ENCODE results near the gene BAD. TPM values are rescaled to one million over a fixed set of nuclear protein-coding genes. Genes with fewer than 3 reads are reported as not detected.
A peak's percentile ranks its signal among the peaks of the same experiment; 100 is the strongest.

Gene BAD
- total and polyA plus RNA-seq, 2 donors: 64.1 to 65.8 TPM

DNA sequence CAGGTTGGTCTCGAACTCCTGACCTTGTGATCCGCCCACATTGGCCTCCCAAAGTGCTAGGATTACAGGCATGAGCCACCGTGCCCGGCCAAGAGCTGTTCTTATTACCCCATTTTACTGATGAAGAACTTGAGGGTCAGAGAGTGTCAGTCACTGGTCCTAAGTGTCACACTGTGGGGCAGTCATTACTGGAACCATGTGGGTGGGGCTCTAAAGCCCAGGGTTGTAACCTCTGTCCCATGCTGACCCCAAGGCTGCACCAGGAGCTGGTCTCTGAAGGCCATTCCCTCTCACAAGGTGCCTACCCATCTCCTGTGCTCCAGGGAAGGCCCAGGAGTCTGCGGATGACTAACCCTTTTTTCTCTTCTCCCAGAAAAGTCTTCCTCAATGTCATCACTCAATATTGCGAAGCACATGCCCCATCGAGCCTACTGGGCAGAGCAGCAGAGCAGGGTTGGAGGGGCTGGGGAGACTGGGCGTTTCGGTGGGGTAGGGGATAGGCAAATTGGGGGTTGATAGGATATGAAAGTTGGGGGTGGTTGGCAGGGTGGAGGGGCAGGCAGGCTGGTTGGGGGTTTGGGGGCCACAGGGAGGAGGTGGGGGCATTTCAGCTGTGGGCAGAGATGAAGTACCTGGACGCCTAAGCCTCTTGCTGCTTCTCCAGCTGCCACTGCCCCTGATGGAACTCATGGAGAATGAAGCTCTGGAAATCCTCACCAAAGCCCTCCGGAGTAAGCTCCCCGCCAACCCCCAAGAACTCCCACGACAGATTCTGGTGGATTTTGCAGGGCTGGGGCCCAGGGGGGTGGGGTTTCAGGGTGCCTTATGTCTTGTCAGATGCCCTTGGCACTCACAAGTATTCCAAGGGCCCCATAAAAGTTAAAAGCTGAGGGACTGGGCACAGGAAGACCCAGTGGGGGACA, 18.9 kb upstream of the BAD start:
- H3K9me3 ChIP-seq (ENCODE audit: control insufficient read depth in 2 of 2, insufficient read depth in 1 of 2, low read length in 1 of 2): peaks cover 0 to 25% of the 10 kb centered on the region in 2 donors
- peaks cover 10% of the 10 kb centered on the region in 2 donors for H3K36me3 ChIP-seq (ENCODE audit: control insufficient read depth in 2 of 2, insufficient read depth in 2 of 2, low read length in 1 of 2)
- no peak overlapping the region for H3K27ac ChIP-seq (ENCODE audit: low read depth in 1 of 2, low read length in 1 of 2)
- H3K4me3 ChIP-seq (ENCODE audit: low read length in 2 of 2): no peak overlapping the region
- no peak for DNase-seq (ENCODE audit: low read depth in 6 of 9, low spot score in 9 of 9)
- WGBS: 90% methylated on average over 13 of the region's 13 CpGs
- peaks cover 38 to 58% of the 10 kb centered on the region in 2 donors for H3K27me3 ChIP-seq (ENCODE audit: control insufficient read depth in 2 of 2, insufficient read depth in 1 of 2, low read length in 1 of 2)
- H3K4me1 ChIP-seq (ENCODE audit: control insufficient read depth in 2 of 2, insufficient read depth in 2 of 2, low read length in 2 of 2): peaks cover 15 to 36% of the 10 kb centered on the region in 2 donors

DNA sequence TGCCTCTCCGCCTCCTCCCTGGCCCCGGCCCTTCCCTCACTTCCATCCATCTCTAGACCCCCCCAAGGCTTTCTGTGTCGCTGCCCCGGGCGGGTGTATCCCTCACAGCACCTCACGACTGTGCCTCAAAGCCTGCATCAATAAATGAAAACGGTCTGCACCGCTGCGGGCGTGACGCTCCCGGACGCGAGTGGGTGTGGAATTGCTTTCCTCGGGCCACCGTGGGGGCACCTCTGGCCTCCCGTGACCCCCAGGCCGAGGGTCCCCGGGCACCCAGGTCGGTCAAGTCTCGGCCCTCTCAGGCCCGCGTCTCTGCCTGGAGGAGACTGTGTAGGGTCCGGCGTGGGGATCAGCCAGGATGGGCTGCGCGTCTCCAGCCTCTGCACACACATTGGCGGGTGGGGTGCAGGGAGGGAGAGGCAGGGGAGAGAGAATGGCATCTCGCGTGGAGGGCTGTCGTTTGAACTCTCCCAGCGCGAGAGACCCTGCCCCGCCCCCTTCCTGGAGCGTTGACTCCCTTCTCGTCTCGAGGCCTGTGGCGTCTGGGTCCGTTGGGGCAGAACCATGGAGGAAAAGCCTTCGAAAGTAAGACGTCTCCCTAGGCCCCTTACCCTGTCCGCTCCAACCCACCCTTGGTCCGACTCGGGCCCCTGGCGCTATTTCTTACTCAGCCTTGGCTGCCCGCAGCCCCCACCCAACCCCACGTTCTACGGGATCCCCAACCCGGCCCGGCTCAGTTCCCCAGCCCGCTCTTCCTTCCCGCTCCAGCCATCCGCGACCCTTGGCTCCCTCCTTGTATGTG, 15.6 kb upstream of the BAD start, which contains the start of gene CATSPERZ:
Gene CATSPERZ (plus strand): TSS at position 512 of the 802 bp plus-strand sequence. CDS start 53 bp downstream, at position 565.
- Histone ChIP-seq H3K4me1 (ENCODE audit: control insufficient read depth in 2 of 2, insufficient read depth in 2 of 2, low read length in 2 of 2) (peaks cover 7 to 34% of the 10 kb centered on the region in 2 donors), H3K36me3 (ENCODE audit: control insufficient read depth in 2 of 2, insufficient read depth in 2 of 2, low read length in 1 of 2) (no peaks in the 10 kb centered on the region), H3K27ac (ENCODE audit: low read depth in 1 of 2, low read length in 1 of 2) (peak within 1 kb of the TSS in 1 of 2 donors; percentile 21), H3K4me3 (ENCODE audit: low read length in 2 of 2) (peak within 1 kb of the TSS in 1 of 2 donors; percentile 14), H3K27me3 (ENCODE audit: control insufficient read depth in 2 of 2, insufficient read depth in 1 of 2, low read length in 1 of 2) (peaks cover 70 to 91% of the 10 kb centered on the region in 2 donors), H3K9me3 (ENCODE audit: control insufficient read depth in 2 of 2, insufficient read depth in 1 of 2, low read length in 1 of 2) (peaks cover 0 to 25% of the 10 kb centered on the region in 2 donors)
- peak in 1 of 9 donors; percentile 40 for DNase-seq (ENCODE audit: low read depth in 6 of 9, low spot score in 9 of 9)
- 7% methylated on average over 54 of the region's 54 CpGs for WGBS

DNA sequence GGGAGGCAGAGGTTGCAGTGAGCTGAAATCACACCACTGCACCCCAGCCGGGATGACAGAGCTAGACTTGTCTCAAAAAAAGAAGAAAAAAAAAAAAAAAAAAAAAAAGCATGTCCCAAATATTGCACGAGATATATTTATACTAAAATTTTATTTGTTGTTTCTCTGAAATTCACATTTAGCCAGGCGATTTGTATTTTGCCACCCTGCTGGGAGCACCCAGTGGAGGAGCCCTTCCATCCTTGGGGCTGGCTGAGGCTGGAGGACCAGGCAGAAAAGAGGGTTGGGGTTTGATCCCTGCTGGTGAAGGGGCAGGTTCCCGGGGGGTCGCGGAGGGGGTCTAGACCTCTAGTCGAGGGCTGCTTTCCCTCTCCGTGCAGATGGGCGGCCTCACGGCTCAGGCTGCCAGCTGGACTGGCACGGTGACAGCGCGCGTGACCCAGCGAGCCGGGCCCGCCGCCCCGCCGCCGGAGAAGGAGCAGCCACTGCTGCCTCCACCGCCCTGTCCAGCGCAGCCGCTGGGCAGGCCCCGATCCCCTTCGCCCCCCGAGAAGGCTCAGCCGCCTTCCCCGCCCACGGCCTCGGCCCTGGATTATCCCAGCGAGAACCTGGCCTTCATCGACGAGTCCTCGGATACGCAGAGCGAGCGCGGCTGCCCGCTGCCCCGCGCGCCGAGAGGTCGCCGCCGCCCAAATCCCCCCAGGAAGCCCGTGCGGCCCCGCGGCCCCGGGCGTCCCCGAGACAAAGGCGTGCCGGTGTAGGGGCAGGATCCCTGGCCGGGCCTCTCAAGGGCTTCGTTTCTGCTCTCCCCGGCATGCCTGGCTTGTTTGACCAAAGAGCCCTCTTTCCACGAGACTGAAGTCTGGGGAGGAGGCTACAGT, 14.7 kb upstream of the BAD start:
- peak overlapping the region in 1 of 2 donors; percentile 21 for H3K27ac ChIP-seq (ENCODE audit: low read depth in 1 of 2, low read length in 1 of 2)
- peaks cover 7 to 28% of the 10 kb centered on the region in 2 donors for H3K4me1 ChIP-seq (ENCODE audit: control insufficient read depth in 2 of 2, insufficient read depth in 2 of 2, low read length in 2 of 2)
- peaks cover 0 to 23% of the 10 kb centered on the region in 2 donors for H3K9me3 ChIP-seq (ENCODE audit: control insufficient read depth in 2 of 2, insufficient read depth in 1 of 2, low read length in 1 of 2)
- 4% methylated on average over 60 of the region's 60 CpGs for WGBS
- H3K4me3 ChIP-seq (ENCODE audit: low read length in 2 of 2): peak overlapping the region in 1 of 2 donors; percentile 11
- no peak for DNase-seq (ENCODE audit: low read depth in 6 of 9, low spot score in 9 of 9)
- H3K27me3 ChIP-seq (ENCODE audit: control insufficient read depth in 2 of 2, insufficient read depth in 1 of 2, low read length in 1 of 2): peaks cover 74 to 100% of the 10 kb centered on the region in 2 donors
- no peaks in the 10 kb centered on the region for H3K36me3 ChIP-seq (ENCODE audit: control insufficient read depth in 2 of 2, insufficient read depth in 2 of 2, low read length in 1 of 2)

DNA sequence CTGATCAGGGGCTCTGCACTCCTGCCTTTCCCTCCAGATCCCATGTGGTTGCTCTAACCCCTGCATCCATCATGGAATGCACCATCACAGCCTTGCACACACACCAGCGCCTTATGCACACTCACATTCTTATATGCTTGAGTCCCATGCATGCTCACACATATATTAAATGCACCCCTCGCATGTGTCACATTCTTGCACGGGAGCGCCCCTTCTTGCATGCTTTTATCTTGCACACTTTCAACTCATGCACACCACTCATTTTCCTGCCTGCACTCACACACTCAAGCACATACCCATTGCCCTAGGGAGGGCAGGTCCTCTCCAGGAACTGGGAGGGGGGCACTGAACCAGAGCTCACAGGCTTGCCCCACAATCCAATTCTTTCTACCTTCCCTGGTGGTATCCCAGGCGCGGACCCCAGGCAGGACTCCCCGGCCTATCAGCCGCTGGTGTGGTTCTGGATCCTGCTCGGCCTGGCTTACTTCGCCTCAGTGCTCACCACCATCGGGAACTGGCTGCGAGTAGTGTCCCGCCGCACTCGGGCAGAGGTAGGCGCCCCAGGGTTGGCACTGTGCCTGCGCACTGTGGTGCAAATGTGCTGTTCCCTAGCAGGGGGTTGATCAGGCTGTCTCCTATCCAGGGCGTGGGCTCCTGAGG, 13.4 kb upstream of the BAD start:
- Histone ChIP-seq H3K4me1 (ENCODE audit: control insufficient read depth in 2 of 2, insufficient read depth in 2 of 2, low read length in 2 of 2) (peaks cover 5 to 23% of the 10 kb centered on the region in 2 donors), H3K9me3 (ENCODE audit: control insufficient read depth in 2 of 2, insufficient read depth in 1 of 2, low read length in 1 of 2) (peaks cover 0 to 21% of the 10 kb centered on the region in 2 donors), H3K27ac (ENCODE audit: low read depth in 1 of 2, low read length in 1 of 2) (no peak overlapping the region), H3K4me3 (ENCODE audit: low read length in 2 of 2) (no peak overlapping the region), H3K36me3 (ENCODE audit: control insufficient read depth in 2 of 2, insufficient read depth in 2 of 2, low read length in 1 of 2) (no peaks in the 10 kb centered on the region), H3K27me3 (ENCODE audit: control insufficient read depth in 2 of 2, insufficient read depth in 1 of 2, low read length in 1 of 2) (peaks cover 83 to 100% of the 10 kb centered on the region in 2 donors)
- WGBS: 32% methylated on average over 18 of the region's 18 CpGs
- no peak for DNase-seq (ENCODE audit: low read depth in 6 of 9, low spot score in 9 of 9)

DNA sequence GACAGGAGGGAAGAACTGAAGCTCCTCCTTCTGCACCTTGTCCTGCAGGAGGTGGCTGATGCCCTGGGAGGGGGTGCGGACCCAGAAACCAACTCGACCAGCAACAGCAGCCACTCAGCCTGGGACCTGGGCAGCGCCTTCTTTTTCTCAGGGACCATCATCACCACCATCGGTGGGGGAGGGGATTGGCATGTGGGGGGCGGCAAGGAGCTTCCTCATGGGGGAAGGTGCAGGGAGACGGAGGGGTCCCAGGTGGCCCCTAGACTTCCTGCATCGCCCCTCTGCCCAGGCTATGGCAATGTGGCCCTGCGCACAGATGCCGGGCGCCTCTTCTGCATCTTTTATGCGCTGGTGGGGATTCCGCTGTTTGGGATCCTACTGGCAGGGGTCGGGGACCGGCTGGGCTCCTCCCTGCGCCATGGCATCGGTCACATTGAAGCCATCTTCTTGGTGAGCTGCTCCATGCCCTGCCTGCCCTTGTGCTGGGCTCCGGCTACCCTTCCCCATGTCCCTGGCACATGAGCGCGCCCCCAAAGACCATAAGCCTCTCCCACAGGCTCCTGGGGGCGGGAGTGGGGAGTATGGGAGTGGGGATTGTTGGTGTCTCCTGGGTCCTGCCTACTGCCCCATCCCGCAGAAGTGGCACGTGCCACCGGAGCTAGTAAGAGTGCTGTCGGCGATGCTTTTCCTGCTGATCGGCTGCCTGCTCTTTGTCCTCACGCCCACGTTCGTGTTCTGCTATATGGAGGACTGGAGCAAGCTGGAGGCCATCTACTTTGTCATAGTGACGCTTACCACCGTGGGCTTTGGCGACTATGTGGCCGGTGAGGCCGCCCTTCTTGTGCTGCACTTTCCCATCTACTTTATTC, 12.6 kb upstream of the BAD start:
- H3K4me3 ChIP-seq (ENCODE audit: low read length in 2 of 2): no peak overlapping the region
- peaks cover 90 to 100% of the 10 kb centered on the region in 2 donors for H3K27me3 ChIP-seq (ENCODE audit: control insufficient read depth in 2 of 2, insufficient read depth in 1 of 2, low read length in 1 of 2)
- no peak overlapping the region for H3K27ac ChIP-seq (ENCODE audit: low read depth in 1 of 2, low read length in 1 of 2)
- H3K36me3 ChIP-seq (ENCODE audit: control insufficient read depth in 2 of 2, insufficient read depth in 2 of 2, low read length in 1 of 2): no peaks in the 10 kb centered on the region
- no peak for DNase-seq (ENCODE audit: low read depth in 6 of 9, low spot score in 9 of 9)
- WGBS: 15% methylated on average over 34 of the region's 34 CpGs
- peaks cover 6 to 26% of the 10 kb centered on the region in 2 donors for H3K4me1 ChIP-seq (ENCODE audit: control insufficient read depth in 2 of 2, insufficient read depth in 2 of 2, low read length in 2 of 2)
- H3K9me3 ChIP-seq (ENCODE audit: control insufficient read depth in 2 of 2, insufficient read depth in 1 of 2, low read length in 1 of 2): peaks cover 0 to 21% of the 10 kb centered on the region in 2 donors

DNA sequence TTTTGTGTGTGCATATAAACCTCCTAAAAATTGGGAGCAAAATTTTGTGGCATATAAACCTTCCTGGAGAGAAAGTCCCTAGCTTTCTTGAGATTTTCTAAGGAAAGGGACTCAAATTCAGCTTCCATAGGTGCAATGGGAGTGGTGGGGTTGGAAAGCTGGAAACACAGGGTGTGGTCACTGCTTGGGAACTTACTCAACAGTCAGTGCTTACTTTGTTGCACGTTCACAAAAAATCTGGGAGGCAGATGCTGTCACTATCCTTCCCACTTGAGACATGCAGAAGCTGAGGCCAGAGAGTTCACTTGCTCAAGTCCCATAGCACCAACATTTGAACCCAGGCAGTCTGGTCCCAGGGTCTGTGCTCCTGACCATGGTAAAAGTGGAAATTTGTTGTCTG, 11.8 kb upstream of the BAD start:
- Histone ChIP-seq H3K36me3 (ENCODE audit: control insufficient read depth in 2 of 2, insufficient read depth in 2 of 2, low read length in 1 of 2) (no peaks in the 10 kb centered on the region), H3K9me3 (ENCODE audit: control insufficient read depth in 2 of 2, insufficient read depth in 1 of 2, low read length in 1 of 2) (peaks cover 0 to 16% of the 10 kb centered on the region in 2 donors), H3K4me1 (ENCODE audit: control insufficient read depth in 2 of 2, insufficient read depth in 2 of 2, low read length in 2 of 2) (peaks cover 9 to 26% of the 10 kb centered on the region in 2 donors), H3K4me3 (ENCODE audit: low read length in 2 of 2) (no peak overlapping the region), H3K27ac (ENCODE audit: low read depth in 1 of 2, low read length in 1 of 2) (no peak overlapping the region), H3K27me3 (ENCODE audit: control insufficient read depth in 2 of 2, insufficient read depth in 1 of 2, low read length in 1 of 2) (peaks cover 90 to 100% of the 10 kb centered on the region in 2 donors)
- 79% methylated on average over 1 of the region's 1 CpG for WGBS
- no peak for DNase-seq (ENCODE audit: low read depth in 6 of 9, low spot score in 9 of 9)

DNA sequence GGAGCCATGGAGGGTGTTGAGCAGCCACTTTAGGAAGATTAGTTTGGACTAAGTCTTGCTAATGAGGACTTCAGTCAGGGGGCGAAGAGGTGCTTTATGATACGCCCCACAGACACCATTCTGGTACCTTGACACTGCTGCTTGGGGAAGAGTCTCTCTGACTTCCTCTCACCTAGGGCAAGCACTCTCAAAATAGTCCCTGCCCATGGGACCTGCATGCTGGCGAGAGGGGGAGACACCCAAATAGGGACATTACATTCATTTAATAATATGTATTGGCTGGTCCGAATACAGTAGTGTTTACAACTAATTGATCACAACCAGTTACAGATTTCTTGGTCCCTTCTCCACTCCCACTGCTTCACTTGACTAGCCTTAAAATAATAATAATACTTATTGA, 11.3 kb upstream of the BAD start:
- no peaks in the 10 kb centered on the region for H3K36me3 ChIP-seq (ENCODE audit: control insufficient read depth in 2 of 2, insufficient read depth in 2 of 2, low read length in 1 of 2)
- DNase-seq (ENCODE audit: low read depth in 6 of 9, low spot score in 9 of 9): no peak
- WGBS: 97% methylated on average over 4 of the region's 4 CpGs
- H3K27me3 ChIP-seq (ENCODE audit: control insufficient read depth in 2 of 2, insufficient read depth in 1 of 2, low read length in 1 of 2): peaks cover 90 to 100% of the 10 kb centered on the region in 2 donors
- H3K27ac ChIP-seq (ENCODE audit: low read depth in 1 of 2, low read length in 1 of 2): no peak overlapping the region
- peaks cover 4 to 24% of the 10 kb centered on the region in 2 donors for H3K4me1 ChIP-seq (ENCODE audit: control insufficient read depth in 2 of 2, insufficient read depth in 2 of 2, low read length in 2 of 2)
- no peak overlapping the region for H3K4me3 ChIP-seq (ENCODE audit: low read length in 2 of 2)
- H3K9me3 ChIP-seq (ENCODE audit: control insufficient read depth in 2 of 2, insufficient read depth in 1 of 2, low read length in 1 of 2): peaks cover 0 to 15% of the 10 kb centered on the region in 2 donors

Measured in thymus (tissue), 11 donors.